PC-9 (cell line): ENCODE measurements around the gene TRAPPC5.

Experiments
- CTCF ChIP-seq: fragments of 200-600 bp; sonication (generic); conservative IDR thresholded peaks from 2 replicates; pipeline ENCODE4 v1.6.1; 2017; ENCODE audit warnings: mixed run types, antibody characterized with exemption, mild to moderate bottlenecking, moderate library complexity
- EZH2 ChIP-seq: fragments of 200-600 bp; sonication (generic); IDR thresholded peaks from 2 replicates; pipeline ENCODE4 v1.8.0; 2017; ENCODE audit warnings: antibody characterized with exemption, low read depth

GRCh38 chr19:7670790-7671189, 9.8 kb upstream of the TRAPPC5 start:
- no peak for TF ChIP-seq CTCF
- no peak for TF ChIP-seq EZH2
